Sigmoid colon (tissue), 4 donors: ENCODE results near the gene GLG1.
"Not testable (repeated sequence)": the region's sequence is repeated elsewhere in the genome, so short reads cannot be mapped to it uniquely, and the experiment has no call there.

Source experiments
- CTCF ChIP-seq, 4 experiments: fragments of 450-650 bp in 3 of 4; fragments of 200-600 bp in 1 of 4; IDR thresholded peaks; one replicate each; pipeline ENCODE4 v1.5.1; 2016 to 2019; ENCODE audit warnings: antibody characterized with exemption in 4 of 4, mild to moderate bottlenecking in 3 of 4, moderate library complexity in 2 of 4
- EP300 ChIP-seq, 4 donors: sonication (generic); formaldehyde crosslinking; IDR thresholded peaks; one replicate each; pipeline ENCODE4 v1.6.1; 2017; ENCODE audit warnings: antibody characterized with exemption in 4 of 4
- POLR2A ChIP-seq, 2 donors: fragments of 450-650 bp; IDR thresholded peaks; one replicate each; pipeline ENCODE4 v1.6.1; 2016; ENCODE audit warnings: antibody characterized with exemption in 2 of 2, mild to moderate bottlenecking in 2 of 2, moderate library complexity in 2 of 2

- TF ChIP-seq EP300, CTCF, POLR2A (IDR thresholded peaks at IDR 0.05): not testable (repeated sequence)
These were observed 178.4 kb downstream of the GLG1 start for GRCh38 chr16:74428493-74428892.
